H1 (cell line): Measurements from ENCODE around the gene RASGRF1. TPM values are rescaled to one million over a fixed set of nuclear protein-coding genes. Genes with fewer than 3 reads are reported as not detected.
A peak's percentile ranks its signal among the peaks of the same experiment; 100 is the strongest.

ENCODE experiments used
- CTCF ChIA-PET: fragments of 300-600 bp; sonication (Branson Sonifier 250); formaldehyde crosslinking; loops from one replicate; lab custom pipeline; 2021; ENCODE audit not compliant: partially characterized antibody; lab: Charles Lee
- POLR2A ChIA-PET: fragments of 300-600 bp; sonication (Branson Sonifier 250); formaldehyde crosslinking; loops from one replicate; lab custom pipeline; 2021; ENCODE audit warnings: inconsistent platforms; ENCODE audit not compliant: partially characterized antibody; lab: Charles Lee
- DNase-seq, 2 experiments: peaks; one replicate each; pipeline versions ENCODE4 v3.0.0 to v3.0.0-alpha.2; 2010 to 2022; ENCODE audit warnings: low spot score in 2 of 2, low read depth in 1 of 2, mixed read lengths in 1 of 2
- FAIRE-seq: peaks from 2 replicates; lab custom pipeline; 2011; peaks lifted over from hg19 to GRCh38; lab: Jason Lieb, UNC
- H2AFZ ChIP-seq: 2 replicates; pipeline ENCODE4 v1.8.1; 2012; ENCODE audit warnings: low read length, inconsistent platforms
- H2AK5ac ChIP-seq: 2 replicates; pipeline ENCODE4 v1.6.1; 2013; ENCODE audit warnings: low read depth, low read length
- H2BK120ac ChIP-seq: replicated peaks from 2 replicates; pipeline ENCODE3; 2013; ENCODE audit warnings: low read depth, low read length, inconsistent platforms
- H2BK12ac ChIP-seq: 2 replicates; pipeline ENCODE4 v1.6.1; 2013; ENCODE audit warnings: low read depth, low read length
- H2BK15ac ChIP-seq: 2 replicates; pipeline ENCODE4 v1.6.1; 2013; ENCODE audit warnings: low read length
- H2BK20ac ChIP-seq: 2 replicates; pipeline ENCODE4 v1.6.1; 2013; ENCODE audit warnings: low read length
- H2BK5ac ChIP-seq: 2 replicates; pipeline ENCODE4 v1.6.1; 2013; ENCODE audit warnings: low read depth, low read length
- H3K14ac ChIP-seq: 2 replicates; pipeline ENCODE4 v1.6.1; 2013; ENCODE audit warnings: inconsistent platforms; ENCODE audit not compliant: insufficient read length
- H3K18ac ChIP-seq: 2 replicates; pipeline ENCODE4 v1.6.1; 2013; ENCODE audit warnings: low read length; ENCODE audit errors: extremely low read depth
- H3K23ac ChIP-seq: 2 replicates; pipeline ENCODE4 v1.6.1; 2013; ENCODE audit warnings: inconsistent platforms; ENCODE audit not compliant: insufficient read length
- H3K23me2 ChIP-seq: 2 replicates; pipeline ENCODE4 v1.6.1; 2013; ENCODE audit warnings: low read depth, low read length
- H3K27ac ChIP-seq: 2 replicates; pipeline ENCODE4 v1.6.1; 2011; ENCODE audit warnings: low read depth, low read length, inconsistent platforms
- H3K27me3 ChIP-seq, 4 experiments: replicated peaks in 1 of 4; 1 replicate in 1 of 4; 2 replicates in 3 of 4; pipeline versions ENCODE4 v1.6.1 to v1.8.1; 2011 to 2013; ENCODE audit warnings: low read length in 3 of 4, mild to moderate bottlenecking in 3 of 4, inconsistent platforms in 2 of 4, mixed read lengths in 2 of 4, moderate library complexity in 1 of 4; ENCODE audit not compliant: control insufficient read depth in 3 of 4, insufficient read depth in 3 of 4; ENCODE audit errors: extremely low read depth in 1 of 4
- H3K36me3 ChIP-seq, 4 experiments: 2 replicates each; pipeline versions ENCODE4 v1.6.1 to v1.8.1; 2011 to 2013; ENCODE audit warnings: mild to moderate bottlenecking in 4 of 4, low read length in 3 of 4, moderate library complexity in 2 of 4, control low read depth in 1 of 4, inconsistent platforms in 1 of 4; ENCODE audit not compliant: insufficient read depth in 4 of 4, control insufficient read depth in 2 of 4
- H3K4ac ChIP-seq: replicated peaks from 2 replicates; pipeline ENCODE3; 2013; ENCODE audit warnings: low read length, low read depth, mixed read lengths, inconsistent platforms; ENCODE audit not compliant: insufficient read length
- H3K4me1 ChIP-seq, 4 experiments: replicated peaks in 1 of 4; 1 replicate in 1 of 4; 2 replicates in 3 of 4; pipeline versions ENCODE4 v1.6.1 to v1.8.1; 2011 to 2013; ENCODE audit warnings: low read length in 3 of 4, inconsistent platforms in 2 of 4, mixed read lengths in 1 of 4; ENCODE audit not compliant: insufficient read depth in 4 of 4, control insufficient read depth in 3 of 4
- H3K4me2 ChIP-seq, 2 experiments: 2 replicates each; pipeline versions ENCODE4 v1.6.1 to v1.8.1; 2011 to 2013; ENCODE audit warnings: low read depth in 2 of 2, low read length in 2 of 2, control low read depth in 1 of 2, inconsistent platforms in 1 of 2, mild to moderate bottlenecking in 1 of 2; ENCODE audit not compliant: insufficient read depth in 1 of 2
- H3K4me3 ChIP-seq, 4 experiments: fragments of 200-600, 300-600 bp in 1 of 4; sonication (generic), shearing (Covaris generic), sonication (Bioruptor Twin) in 1 of 4; 2 replicates each; pipeline versions ENCODE4 v1.5.1 to v1.8.1; 2011 to 2016; ENCODE audit warnings: low read length in 4 of 4, low read depth in 3 of 4, control low read depth in 2 of 4, inconsistent platforms in 2 of 4, mild to moderate bottlenecking in 2 of 4, mixed read lengths in 1 of 4, moderate library complexity in 1 of 4; ENCODE audit not compliant: insufficient read depth in 2 of 4; ENCODE audit errors: extremely low read depth in 1 of 4
- H3K56ac ChIP-seq: replicated peaks from 2 replicates; pipeline ENCODE3; 2013; ENCODE audit warnings: low read depth, mild to moderate bottlenecking, mixed read lengths, low read length, inconsistent platforms; ENCODE audit not compliant: insufficient read length
- H3K79me1 ChIP-seq: 2 replicates; pipeline ENCODE4 v1.6.1; 2013; ENCODE audit warnings: low read depth, low read length, control low read depth
- H3K79me2 ChIP-seq, 2 experiments: 2 replicates each; pipeline versions ENCODE4 v1.6.1 to v1.8.1; 2012 to 2013; ENCODE audit warnings: low read length in 2 of 2, mild to moderate bottlenecking in 2 of 2, inconsistent platforms in 1 of 2; ENCODE audit not compliant: insufficient read depth in 2 of 2, control insufficient read depth in 1 of 2
- H3K9ac ChIP-seq, 4 experiments: replicated peaks in 1 of 4; 1 replicate in 1 of 4; 2 replicates in 3 of 4; pipeline versions ENCODE4 v1.6.1 to v1.8.1; 2011 to 2013; ENCODE audit warnings: low read depth in 3 of 4, low read length in 3 of 4, control low read depth in 2 of 4, mild to moderate bottlenecking in 2 of 4, moderate library complexity in 2 of 4, inconsistent platforms in 1 of 4; ENCODE audit errors: extremely low read depth in 1 of 4
- H3K9me3 ChIP-seq, 2 experiments: 2 replicates each; pipeline versions ENCODE4 v1.6.1 to v1.8.1; 2012 to 2013; ENCODE audit warnings: mild to moderate bottlenecking in 2 of 2, moderate library complexity in 2 of 2, control low read depth in 1 of 2, inconsistent platforms in 1 of 2, low read depth in 1 of 2, low read length in 1 of 2, mixed read lengths in 1 of 2; ENCODE audit not compliant: insufficient read depth in 2 of 2
- H4K20me1 ChIP-seq, 2 experiments: replicated peaks in 1 of 2; 2 replicates each; pipeline versions ENCODE3 to v1.8.1; 2011 to 2013; ENCODE audit warnings: inconsistent platforms in 2 of 2, low read length in 2 of 2, mild to moderate bottlenecking in 1 of 2; ENCODE audit not compliant: insufficient read depth in 2 of 2, control insufficient read depth in 1 of 2
- H4K5ac ChIP-seq: 2 replicates; pipeline ENCODE4 v1.6.1; 2013; ENCODE audit warnings: low read length, low read depth, mixed read lengths, inconsistent platforms; ENCODE audit not compliant: insufficient read length
- H4K8ac ChIP-seq: 2 replicates; pipeline ENCODE4 v1.8.0; 2013; ENCODE audit warnings: mild to moderate bottlenecking, moderate library complexity, low read length, inconsistent platforms; ENCODE audit not compliant: insufficient read depth; ENCODE audit errors: extremely low read depth
- H4K91ac ChIP-seq: replicated peaks from 2 replicates; pipeline ENCODE3; 2013; ENCODE audit warnings: low read length, mixed read lengths, inconsistent platforms; ENCODE audit not compliant: insufficient read length
- CBX5 ChIP-seq: fragments of 300-800, 300-1000 bp; sonication (generic); IDR thresholded peaks from 2 replicates; pipeline ENCODE4 v1.7.1; 2016; ENCODE audit warnings: antibody characterized with exemption, low read length, low read depth
- WGBS, 2 experiments: shearing (Covaris generic) in 1 of 2; methylation state at CpG; one replicate each; pipeline versions ENCODE4 v1.1.6 to v1.1.7; 2013 to 2015; ENCODE audit warnings: low lambda C conversion rate in 2 of 2, mixed read lengths in 2 of 2, inconsistent platforms in 1 of 2, low coverage in 1 of 2, missing lambda C conversion rate in 1 of 2; ENCODE audit not compliant: insufficient replicate concordance in 2 of 2, insufficient coverage in 1 of 2, insufficient read length in 1 of 2; ENCODE audit errors: extremely low coverage in 1 of 2, missing lambda C conversion rate in 1 of 2; 5-methylcytosine and 5-hydroxymethylcytosine counted together
- polyA plus RNA-seq, 7 experiments: library from polyadenylated mRNA; depleted of rRNA in 3 of 7; stranded (reverse) in 5 of 7; unstranded in 2 of 7; fragments of >200 nt in 5 of 7; fragments of 200-250 nt in 2 of 7; gene quantifications; 1 replicate in 5 of 7; 2 replicates in 1 of 7; 4 replicates in 1 of 7; pipeline versions ENCODE4 v1.2.1 to v1.2.3, GENCODE V29; 2011 to 2013; ENCODE audit warnings: missing spikeins in 2 of 7, mixed read lengths in 2 of 7
- total RNA-seq: library from RNA; stranded (reverse); fragmentation: NEBNext Ultra II Directional; extraction: Animal tissue kit (Norgen Biotek cat#: 25700); gene quantifications from 2 replicates; pipeline ENCODE4 v1.2.1, GENCODE V29; 2021

Gene RASGRF1
- total and polyA plus RNA-seq, 2 of the 8 experiments (the other 6 are each of a cell fraction or from before 2014, with no cell fraction given): 0.42 to 0.67 TPM

DNA sequence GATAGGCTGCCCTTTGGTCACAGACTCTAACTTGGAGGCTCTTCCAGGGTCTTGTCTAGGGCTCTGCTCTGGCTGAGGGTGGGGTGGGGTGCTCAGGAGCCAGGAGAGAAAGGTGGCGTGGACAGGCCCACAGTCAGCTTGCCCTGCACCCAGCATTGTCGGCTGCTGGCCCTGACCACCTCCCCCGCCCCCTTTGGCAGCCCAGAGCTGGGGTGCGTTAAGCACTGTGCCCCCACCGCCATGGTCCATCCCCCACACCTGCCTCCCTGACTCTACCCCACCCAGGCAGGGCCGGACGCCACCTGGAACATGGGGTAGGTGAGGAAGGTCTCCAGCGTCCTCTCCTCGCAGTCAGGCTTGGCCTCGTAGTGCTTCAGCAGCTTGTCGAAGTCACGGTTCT, 58.8 kb downstream of the RASGRF1 start:
- no peak overlapping the region for H2BK20ac ChIP-seq
- no peak overlapping the region for H4K8ac ChIP-seq
- H3K27me3 ChIP-seq: peaks cover 0 to 4% (median 0%) of the 10 kb centered on the region in 4 experiments; a peak in 3 of 7 replicates
- H3K23me2 ChIP-seq: no peaks in the 10 kb centered on the region
- H3K4me2 ChIP-seq: no peak overlapping the region
- H4K5ac ChIP-seq: no peak overlapping the region
- no peak overlapping the region for H3K14ac ChIP-seq
- H2AFZ ChIP-seq: no peak overlapping the region
- H3K27ac ChIP-seq: no peak overlapping the region
- H3K36me3 ChIP-seq: no peaks in the 10 kb centered on the region
- H3K79me1 ChIP-seq: no peaks in the 10 kb centered on the region
- H3K4me3 ChIP-seq: no peak overlapping the region
- ChIA-PET POLR2A (no interaction called here), CTCF (interaction anchor here (0.6 to 15.0 kb wide), 15 partner anchors 14 to 162 kb away, joined by 3 to 352 read pairs (median 6); no protein-coding TSS in a partner anchor)
- FAIRE-seq (no peak), DNase-seq (no peak)
- 90% methylated on average over 8 of the region's 12 CpGs; no CpG with 5 or more reads in 1 of the 2 experiments for WGBS, 2 experiments
- H4K20me1 ChIP-seq: peaks cover 0 to 1% of the 10 kb centered on the region in 2 experiments
- H2BK12ac ChIP-seq: no peak overlapping the region
- peaks cover 0 to 12% (median 5%) of the 10 kb centered on the region in 4 experiments for H3K4me1 ChIP-seq
- H4K91ac ChIP-seq: peak overlapping the region; percentile 19
- no peaks in the 10 kb centered on the region for H3K79me2 ChIP-seq
- H3K23ac ChIP-seq: no peak overlapping the region
- no peak overlapping the region for H3K56ac ChIP-seq
- 0 out of 2 replicates have a peak overlapping the region, but pooled peaks have one; percentile 72 for H2BK15ac ChIP-seq
- H2BK5ac ChIP-seq: no peak overlapping the region
- no peak for TF ChIP-seq CBX5
- no peak overlapping the region for H3K9ac ChIP-seq
- H3K4ac ChIP-seq: peak overlapping the region; percentile 61
- H2BK120ac ChIP-seq: no peak overlapping the region
- H3K18ac ChIP-seq: no peak overlapping the region
- H2AK5ac ChIP-seq: no peak overlapping the region
- H3K9me3 ChIP-seq: no peaks in the 10 kb centered on the region
